NCI-H1092 treated with DMSO at 0.1 percent for 48 hours (cell line): ENCODE measurements around the gene NPAS1.
"Not testable (repeated sequence)": the region's sequence is repeated elsewhere in the genome, so short reads cannot be mapped to it uniquely, and the experiment has no call there.

Experiments used
- DNase-seq: peaks from one replicate; lab custom pipeline; 2025; lab: John Stamatoyannopoulos, UW

NPAS1 gene

GRCh38 chr19:47045867-47046470, 26.3 kb downstream of the NPAS1 start:
- DNase-seq = no peak

DNA sequence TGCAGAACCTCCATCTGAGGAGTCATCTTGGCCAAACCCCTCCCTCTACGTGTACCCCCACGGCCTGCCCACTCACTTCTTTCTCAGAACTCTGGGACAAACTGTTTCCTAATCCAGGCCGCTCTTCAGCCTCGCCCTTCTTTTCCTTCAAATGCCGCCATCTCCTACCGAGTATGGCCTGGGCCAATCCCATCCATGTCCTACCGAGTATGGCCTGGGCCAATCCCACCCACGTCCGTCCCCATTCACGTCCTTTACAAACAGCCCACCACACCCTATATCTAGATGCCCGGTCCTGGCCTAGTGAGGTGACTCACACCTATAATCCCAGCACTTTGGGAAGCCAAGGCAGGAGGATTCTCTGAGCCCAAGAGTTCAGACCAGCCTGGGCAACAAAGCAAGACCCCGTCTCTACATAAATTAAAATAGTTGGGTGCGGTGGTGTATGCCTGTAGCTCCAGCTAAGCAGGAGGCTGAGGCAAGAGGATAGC, 27.7 kb downstream of the NPAS1 start:
- no peak for DNase-seq

GRCh38 chr19:47047763-47048405, 28.2 kb downstream of the NPAS1 start:
- peak; percentile 73 for DNase-seq

- DNase-seq = no peak
Observed at GRCh38 chr19:47049307-47049700, 29.7 kb downstream of the NPAS1 start.

DNA sequence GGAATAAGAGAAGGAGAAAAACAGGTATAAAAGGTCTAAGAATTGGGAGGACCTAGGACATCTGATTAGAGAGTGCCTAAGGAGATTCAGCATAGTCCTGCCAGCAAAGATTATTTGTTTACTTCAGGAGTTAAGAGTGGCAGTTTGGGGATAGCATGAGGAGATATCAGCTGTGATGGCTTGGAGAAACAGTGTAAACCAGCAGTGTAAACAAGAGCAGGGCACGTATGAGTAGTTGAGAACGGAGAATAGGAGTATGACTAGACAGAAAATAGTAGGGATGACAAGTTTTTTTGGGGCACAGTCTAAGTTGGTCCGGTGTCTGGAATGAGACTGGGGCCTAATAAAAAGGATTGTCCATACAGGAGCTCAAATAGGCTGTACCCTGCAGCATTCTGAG, 30.9 kb downstream of the NPAS1 start:
- DNase-seq = not testable (repeated sequence)

GRCh38 chr19:47056411-47056810, 36.8 kb downstream of the NPAS1 start:
- DNase-seq = peak; percentile 6

DNA sequence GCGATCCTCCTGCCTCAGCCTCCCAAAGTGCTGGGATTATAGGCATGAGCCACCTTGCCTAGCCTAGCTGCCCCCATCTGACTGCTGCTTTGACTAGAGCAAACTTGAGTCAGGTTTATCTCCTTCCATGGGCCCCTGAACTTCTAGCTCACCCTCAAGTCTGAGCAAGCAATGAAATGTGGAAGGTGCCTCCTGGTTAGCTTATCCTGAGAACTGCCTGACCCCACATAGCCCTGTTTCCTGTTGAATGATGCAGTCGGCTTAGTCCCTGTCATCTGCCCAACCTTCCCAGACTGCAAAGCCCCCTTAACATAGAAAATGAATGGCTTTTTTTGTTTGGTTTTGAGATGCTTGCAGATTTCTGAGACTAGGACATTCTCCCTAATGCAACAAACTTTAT, 37.7 kb downstream of the NPAS1 start:
- no peak for DNase-seq

DNA sequence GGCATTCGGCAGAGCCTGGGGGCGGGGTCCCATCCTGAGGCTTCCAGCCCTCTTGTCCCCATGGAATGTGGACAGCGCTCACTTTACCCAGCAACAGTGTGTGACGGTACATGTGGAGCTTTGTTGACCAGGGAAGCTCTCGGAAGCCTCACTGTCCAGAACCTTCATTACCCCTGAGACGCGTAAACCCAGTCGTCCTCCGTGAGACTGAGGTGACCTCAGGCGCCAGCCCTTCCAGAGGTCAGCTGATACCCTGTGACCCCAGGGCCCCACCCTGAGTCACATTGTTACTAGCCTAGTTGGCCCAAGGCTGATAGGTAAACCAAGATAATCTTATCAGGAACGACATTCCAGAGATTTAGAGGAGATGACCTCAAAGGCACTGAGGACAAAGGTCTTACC, 39.0 kb downstream of the NPAS1 start:
- DNase-seq = no peak

DNA sequence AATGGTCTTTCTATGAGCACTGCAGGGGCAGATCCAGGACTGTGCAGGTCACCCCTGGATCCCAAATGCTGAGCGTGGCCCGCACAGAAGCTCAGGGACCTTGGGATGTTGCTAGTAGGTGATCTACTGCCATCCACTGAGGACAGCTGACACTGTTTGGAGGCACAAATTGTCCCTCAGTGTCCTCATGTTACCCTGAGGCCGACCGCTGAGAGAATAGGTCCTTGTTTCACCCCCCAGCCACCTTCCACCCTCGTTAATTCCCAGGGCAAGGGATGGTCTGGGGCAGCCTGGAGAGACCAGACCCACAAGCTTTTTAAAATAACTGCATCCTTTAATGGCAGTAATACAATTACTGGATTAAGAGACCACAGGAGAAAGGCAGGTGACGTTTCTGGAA, 44.2 kb downstream of the NPAS1 start:
- no peak for DNase-seq

GRCh38 chr19:47065242-47065641, 45.6 kb downstream of the NPAS1 start:
- DNase-seq = no peak

DNA sequence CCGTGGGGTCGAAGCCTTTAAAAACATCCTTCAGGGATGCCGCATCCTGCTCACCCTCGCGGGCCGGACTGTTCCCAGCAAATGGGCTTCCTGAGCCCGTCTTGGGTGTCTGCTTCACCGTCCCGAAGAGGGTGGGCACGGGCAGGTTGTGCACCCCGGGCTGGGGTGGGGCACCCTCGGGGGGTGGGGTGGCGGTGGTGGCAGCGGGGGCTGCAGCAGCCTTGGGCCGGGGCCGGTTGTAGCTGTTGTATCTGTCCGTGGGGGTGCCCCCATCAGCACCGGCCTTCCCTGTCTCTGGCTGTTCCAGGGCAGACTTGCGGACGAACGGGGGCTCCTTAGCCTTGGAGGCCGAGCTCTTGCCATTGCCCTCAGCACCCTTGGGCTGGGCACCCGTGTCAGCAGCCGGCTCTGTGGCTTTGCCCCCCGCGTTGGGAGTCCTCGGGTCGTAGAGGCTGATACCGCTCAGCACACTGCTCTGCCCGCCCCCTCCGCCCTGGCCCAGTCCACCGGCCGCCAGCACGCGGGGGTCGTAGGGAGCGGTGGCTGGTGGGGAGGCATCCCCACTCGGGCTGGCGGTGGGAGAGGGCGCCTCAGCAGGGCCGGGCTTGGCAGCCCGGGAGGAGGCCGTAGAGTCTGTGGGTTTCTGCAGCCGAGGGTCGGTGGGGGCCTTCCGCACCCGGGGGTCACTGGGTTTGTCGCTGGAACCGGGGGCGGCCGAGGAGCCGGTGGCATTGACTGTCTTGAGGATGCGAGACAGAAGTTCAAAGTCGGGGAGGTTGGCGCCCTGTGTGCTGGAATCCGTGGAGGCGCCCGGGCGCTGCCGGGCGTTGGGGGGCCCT, 47.0 kb downstream of the NPAS1 start:
- DNase-seq = no peak

GRCh38 chr19:47067215-47067847, 47.7 kb downstream of the NPAS1 start:
- DNase-seq = no peak

DNA sequence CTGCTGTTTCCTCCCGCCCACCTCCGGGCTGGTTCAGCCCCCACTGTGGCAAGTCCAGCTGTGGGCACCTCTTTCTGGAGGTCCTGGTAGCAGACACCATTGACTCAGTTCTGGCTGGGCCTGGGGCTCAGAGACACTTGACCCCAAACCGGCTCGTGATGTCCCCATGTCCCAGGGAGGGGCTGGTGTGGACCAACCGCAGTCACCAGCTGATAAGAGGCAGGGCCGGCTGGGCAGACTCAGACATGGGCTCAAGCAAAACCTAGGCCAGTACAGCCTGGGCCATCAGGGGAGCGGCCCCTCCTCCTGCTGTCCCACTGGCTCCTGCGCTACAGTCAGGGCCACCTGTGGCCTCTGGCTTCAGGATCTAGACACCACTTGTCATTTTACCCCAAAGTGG, 48.6 kb downstream of the NPAS1 start:
- no peak for DNase-seq

DNA sequence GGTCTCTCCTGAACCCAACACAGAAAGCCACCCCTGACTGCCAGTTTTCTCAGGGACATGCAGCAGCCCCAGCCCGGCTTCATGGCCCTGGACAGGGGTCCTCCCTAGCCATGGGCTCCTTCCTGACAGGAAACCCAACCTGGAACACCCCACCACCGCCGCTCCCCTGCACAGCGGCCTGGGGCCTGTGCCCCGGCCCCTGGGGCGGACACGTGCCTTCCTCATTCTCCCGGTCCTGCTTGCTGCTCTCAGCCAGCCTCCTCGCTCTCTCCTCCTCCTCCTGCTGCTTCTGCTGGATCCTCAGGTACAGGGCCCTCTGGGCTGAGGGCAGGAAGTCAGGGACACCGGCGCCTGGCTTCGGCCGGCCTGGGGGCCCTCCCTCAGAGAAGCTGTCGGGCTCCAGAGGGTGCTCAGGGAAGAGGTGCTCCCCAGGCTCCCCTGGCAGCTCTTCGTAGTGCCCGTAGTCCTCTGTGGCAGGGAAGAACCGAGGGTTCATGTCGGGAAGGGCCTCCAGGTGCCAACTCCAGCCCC, 49.3 kb downstream of the NPAS1 start:
- no peak for DNase-seq

GRCh38 chr19:47069795-47070194, 50.2 kb downstream of the NPAS1 start:
- no peak for DNase-seq

DNA sequence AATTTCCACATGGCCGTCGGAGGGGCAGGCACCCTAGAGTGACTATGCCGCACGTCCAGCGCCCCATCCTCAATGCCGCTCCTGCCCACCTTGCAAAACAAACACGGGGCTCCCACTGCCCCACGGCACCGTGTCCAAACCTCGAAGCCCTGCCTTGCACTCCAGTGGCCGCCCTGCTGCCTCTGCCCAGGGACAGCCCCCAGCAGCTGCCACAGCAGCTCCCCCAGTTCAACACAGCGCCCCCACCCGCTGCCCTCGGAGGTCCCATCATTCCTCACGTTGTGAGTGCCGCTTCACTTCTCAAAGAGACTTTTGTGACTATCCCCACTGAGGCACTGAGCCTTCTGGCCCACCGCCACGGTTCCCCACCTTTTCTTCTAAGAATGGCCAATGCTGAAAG, 51.1 kb downstream of the NPAS1 start:
- no peak for DNase-seq

DNA sequence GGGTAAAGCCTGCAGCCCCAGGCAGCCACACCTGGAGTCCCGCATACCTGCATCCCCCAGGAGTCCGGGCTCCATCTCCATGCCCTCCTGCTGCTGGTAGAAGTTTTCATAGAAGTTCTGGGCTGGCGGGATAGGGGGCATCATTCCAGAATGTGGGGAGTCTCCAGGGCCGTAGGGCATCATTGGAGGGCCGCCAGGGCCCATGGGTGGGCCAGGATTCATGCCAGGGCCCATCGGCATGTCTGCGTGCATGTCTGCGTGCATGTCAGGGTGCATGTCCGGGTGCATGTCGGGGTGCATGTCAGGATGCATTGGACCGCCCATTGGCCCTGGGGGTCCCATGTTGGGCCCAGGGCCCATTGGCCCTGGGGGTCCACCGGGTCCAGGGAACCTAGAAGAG, 52.1 kb downstream of the NPAS1 start:
- no peak for DNase-seq

GRCh38 chr19:47072323-47072722, 52.7 kb downstream of the NPAS1 start:
- no peak for DNase-seq

DNA sequence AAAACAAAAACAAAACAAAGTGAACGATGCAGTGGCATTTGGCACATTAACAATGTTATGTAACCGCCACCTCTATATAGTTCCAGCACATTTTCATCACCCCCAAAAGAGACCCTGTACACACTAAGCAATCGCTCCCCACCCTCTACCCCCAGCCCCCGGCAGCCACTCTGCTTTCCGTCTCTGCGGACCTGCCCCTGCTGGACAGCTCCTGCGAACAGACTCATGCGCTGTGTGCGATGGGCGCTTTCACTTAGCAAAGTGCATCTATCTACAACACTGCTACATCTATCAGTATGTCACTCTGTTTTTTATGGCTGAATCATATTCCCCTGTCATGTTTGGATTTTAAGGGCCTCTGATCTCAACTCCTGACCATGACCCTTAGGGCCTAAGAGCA, 53.9 kb downstream of the NPAS1 start:
- no peak for DNase-seq

DNA sequence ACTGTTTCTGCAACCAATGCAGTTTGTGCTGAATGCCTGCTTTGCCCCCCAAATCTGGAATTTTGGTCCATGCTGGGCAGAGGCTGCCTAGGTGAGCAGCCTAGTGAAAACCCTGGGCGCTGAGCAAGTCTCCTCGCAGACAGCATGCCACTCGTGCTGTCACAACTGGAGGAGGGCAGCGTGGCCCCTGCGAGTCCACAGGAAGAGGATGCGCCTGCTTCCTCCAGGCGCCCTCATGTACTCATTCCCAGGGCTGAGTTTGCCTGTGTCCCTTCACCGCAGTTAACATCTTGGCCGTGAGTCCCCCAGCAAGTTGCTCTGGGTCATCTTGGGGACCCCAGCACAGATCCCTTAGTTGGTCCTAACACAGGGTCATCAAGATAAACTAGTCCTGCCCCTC, 55.0 kb downstream of the NPAS1 start:
- DNase-seq = no peak

- DNase-seq = no peak
Observed at GRCh38 chr19:47075179-47075810, 55.7 kb downstream of the NPAS1 start.

- DNase-seq = no peak
Observed at GRCh38 chr19:47075941-47076340, 56.3 kb downstream of the NPAS1 start.
